Measurements from ENCODE around the gene PWWP2B.
A peak's percentile ranks its signal among the peaks of the same experiment; 100 is the strongest.

GRCh38 chr10:132449811-132450181, 52.8 kb downstream of the PWWP2B start:
- TF ChIP-seq TEAD4 (IDR thresholded peaks at IDR 0.05) (no peak), YY1 (IDR thresholded peaks at IDR 0.05; ENCODE audit: low read depth) (no peak), EP300 (IDR thresholded peaks at IDR 0.05; ENCODE audit: borderline replicate concordance) (no peak), MAX (IDR thresholded peaks at IDR 0.05) (no peak), FOXM1 (IDR thresholded peaks at IDR 0.05; ENCODE audit: borderline replicate concordance, low read depth) (no peak), RAD21 (IDR thresholded peaks at IDR 0.05; ENCODE audit: low read depth) (no peak), EGR1 (IDR thresholded peaks at IDR 0.05) (no peak), TAF1 (IDR thresholded peaks at IDR 0.05; ENCODE audit: low read depth) (no peak), NFIC (IDR thresholded peaks at IDR 0.05) (no peak), ZBTB7A (IDR thresholded peaks at IDR 0.05; ENCODE audit: low read depth) (0 out of 2 replicates have a peak, but pooled peaks have one; percentile 29), CEBPB (IDR thresholded peaks at IDR 0.05) (no peak)
- TF ChIP-seq, protein P1, sequence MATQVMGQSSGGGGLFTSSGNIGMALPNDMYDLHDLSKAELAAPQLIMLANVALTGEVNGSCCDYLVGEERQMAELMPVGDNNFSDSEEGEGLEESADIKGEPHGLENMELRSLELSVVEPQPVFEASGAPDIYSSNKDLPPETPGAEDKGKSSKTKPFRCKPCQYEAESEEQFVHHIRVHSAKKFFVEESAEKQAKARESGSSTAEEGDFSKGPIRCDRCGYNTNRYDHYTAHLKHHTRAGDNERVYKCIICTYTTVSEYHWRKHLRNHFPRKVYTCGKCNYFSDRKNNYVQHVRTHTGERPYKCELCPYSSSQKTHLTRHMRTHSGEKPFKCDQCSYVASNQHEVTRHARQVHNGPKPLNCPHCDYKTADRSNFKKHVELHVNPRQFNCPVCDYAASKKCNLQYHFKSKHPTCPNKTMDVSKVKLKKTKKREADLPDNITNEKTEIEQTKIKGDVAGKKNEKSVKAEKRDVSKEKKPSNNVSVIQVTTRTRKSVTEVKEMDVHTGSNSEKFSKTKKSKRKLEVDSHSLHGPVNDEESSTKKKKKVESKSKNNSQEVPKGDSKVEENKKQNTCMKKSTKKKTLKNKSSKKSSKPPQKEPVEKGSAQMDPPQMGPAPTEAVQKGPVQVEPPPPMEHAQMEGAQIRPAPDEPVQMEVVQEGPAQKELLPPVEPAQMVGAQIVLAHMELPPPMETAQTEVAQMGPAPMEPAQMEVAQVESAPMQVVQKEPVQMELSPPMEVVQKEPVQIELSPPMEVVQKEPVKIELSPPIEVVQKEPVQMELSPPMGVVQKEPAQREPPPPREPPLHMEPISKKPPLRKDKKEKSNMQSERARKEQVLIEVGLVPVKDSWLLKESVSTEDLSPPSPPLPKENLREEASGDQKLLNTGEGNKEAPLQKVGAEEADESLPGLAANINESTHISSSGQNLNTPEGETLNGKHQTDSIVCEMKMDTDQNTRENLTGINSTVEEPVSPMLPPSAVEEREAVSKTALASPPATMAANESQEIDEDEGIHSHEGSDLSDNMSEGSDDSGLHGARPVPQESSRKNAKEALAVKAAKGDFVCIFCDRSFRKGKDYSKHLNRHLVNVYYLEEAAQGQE (IDR thresholded peaks at IDR 0.05; ENCODE audit: low read depth): no peak
- TF ChIP-seq, protein P2, sequence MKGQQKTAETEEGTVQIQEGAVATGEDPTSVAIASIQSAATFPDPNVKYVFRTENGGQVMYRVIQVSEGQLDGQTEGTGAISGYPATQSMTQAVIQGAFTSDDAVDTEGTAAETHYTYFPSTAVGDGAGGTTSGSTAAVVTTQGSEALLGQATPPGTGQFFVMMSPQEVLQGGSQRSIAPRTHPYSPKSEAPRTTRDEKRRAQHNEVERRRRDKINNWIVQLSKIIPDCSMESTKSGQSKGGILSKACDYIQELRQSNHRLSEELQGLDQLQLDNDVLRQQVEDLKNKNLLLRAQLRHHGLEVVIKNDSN (IDR thresholded peaks at IDR 0.05): no peak

All from Ishikawa (cell line).